Cardiac muscle cell (in vitro differentiated cells and primary cell): Measurements from ENCODE around the gene RBM10. TPM values are rescaled to one million over a fixed set of nuclear protein-coding genes. Genes with fewer than 3 reads are reported as not detected.
A peak's percentile ranks its signal among the peaks of the same experiment; 100 is the strongest.

Experiments used
- DNase-seq, 2 donors: peaks; one replicate each; pipeline versions ENCODE4 v3.0.0 to v3.0.0-alpha.2; 2010 to 2017; ENCODE audit warnings: low read depth in 1 of 2, low spot score in 1 of 2
- H3K27ac ChIP-seq: fragments of 200-600 bp; sonication (generic); 2 replicates; pipeline ENCODE4 v1.5.1; 2016
- H3K27me3 ChIP-seq: fragments of 200-600 bp; sonication (generic); 2 replicates; pipeline ENCODE4 v1.6.0; 2016; ENCODE audit warnings: control low read depth
- H3K36me3 ChIP-seq: fragments of 200-600 bp; sonication (generic); 2 replicates; pipeline ENCODE4 v1.5.1; 2016; ENCODE audit warnings: control low read depth
- H3K4me1 ChIP-seq: fragments of 200-600 bp; sonication (generic); 2 replicates; pipeline ENCODE4 v1.8.1; 2017; ENCODE audit warnings: low read depth, mild to moderate bottlenecking, mixed run types
- H3K4me3 ChIP-seq: fragments of 200-600 bp; sonication (generic); 2 replicates; pipeline ENCODE4 v1.5.1; 2016; ENCODE audit warnings: mild to moderate bottlenecking
- H3K9me3 ChIP-seq: fragments of 200-600 bp; sonication (generic); 2 replicates; pipeline ENCODE4 v1.5.1; 2017; ENCODE audit warnings: low read depth, mild to moderate bottlenecking, control low read depth
- polyA plus RNA-seq: library from polyadenylated mRNA; unstranded; fragments of >200 nt; fragmentation: Nextera tagmentation; extraction: Ambion mirVana; gene quantifications from 2 replicates; pipeline ENCODE4 v1.2.1, GENCODE V29; 2016
- total RNA-seq: library from RNA; depleted of rRNA; stranded (reverse); fragments of >200 nt; gene quantifications from 2 replicates; pipeline ENCODE4 v1.2.3, GENCODE V29; 2016
- TF ChIP-seq, protein P1 (sequence below): IDR thresholded peaks from 2 replicates; pipeline ENCODE4 v1.5.1; 2012; ENCODE audit warnings: low read depth, mild to moderate bottlenecking, low read length

Gene RBM10
- total and polyA plus RNA-seq, 2 experiments from 2014 or later: 48.7 to 70.0 TPM

DNA sequence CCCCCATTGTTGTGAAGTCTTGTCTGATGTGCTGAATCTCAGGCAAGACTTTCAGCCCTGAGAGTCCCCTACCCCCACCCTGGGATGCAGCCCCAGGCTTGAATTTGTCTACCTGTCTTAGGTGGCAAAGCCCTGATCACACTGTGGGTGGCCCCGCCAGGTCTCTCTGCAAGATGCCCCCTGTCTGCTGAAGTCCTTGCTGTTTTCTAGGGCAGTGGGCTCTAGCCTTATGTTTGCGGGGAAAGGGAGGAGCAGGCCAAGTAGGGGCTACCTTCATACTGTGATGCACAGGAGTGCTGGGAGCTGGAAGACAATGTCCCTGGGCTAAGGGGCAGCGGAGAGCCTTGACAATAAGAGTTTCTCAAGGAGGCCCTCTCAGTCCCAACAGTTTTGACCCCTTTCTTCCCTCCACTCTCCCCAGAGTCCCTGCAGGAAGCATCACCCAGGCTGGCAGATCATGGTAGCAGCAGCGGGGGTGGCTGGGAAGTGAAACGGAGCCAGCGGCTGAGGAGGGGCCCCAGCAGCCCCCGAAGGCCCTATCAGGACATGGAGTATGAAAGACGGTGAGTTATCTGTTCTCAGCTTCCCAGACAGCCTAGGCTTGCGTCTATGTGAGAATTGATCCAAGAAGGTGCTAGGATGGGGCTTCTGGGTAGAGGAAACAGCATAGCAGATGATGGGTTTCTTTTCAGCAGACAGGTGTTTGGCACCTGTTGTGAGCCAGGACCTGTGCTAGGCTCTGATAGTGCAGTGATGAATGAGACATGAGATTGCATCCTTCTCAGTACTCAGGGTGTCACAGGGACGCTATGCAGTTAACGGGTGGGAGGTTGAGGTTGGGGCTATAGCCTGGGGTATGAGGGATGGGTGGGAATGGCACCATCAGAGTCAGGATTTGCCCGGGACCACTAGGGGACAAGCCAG is 2.2 kb downstream of the RBM10 start:
- Histone ChIP-seq H3K36me3 (peaks cover 6% of the 10 kb centered on the region), H3K27me3 (no peaks in the 10 kb centered on the region), H3K4me1 (no peaks in the 10 kb centered on the region), H3K27ac (no peak overlapping the region), H3K9me3 (no peaks in the 10 kb centered on the region), H3K4me3 (no peak overlapping the region)
- no peak for DNase-seq
- TF ChIP-seq, protein P1, sequence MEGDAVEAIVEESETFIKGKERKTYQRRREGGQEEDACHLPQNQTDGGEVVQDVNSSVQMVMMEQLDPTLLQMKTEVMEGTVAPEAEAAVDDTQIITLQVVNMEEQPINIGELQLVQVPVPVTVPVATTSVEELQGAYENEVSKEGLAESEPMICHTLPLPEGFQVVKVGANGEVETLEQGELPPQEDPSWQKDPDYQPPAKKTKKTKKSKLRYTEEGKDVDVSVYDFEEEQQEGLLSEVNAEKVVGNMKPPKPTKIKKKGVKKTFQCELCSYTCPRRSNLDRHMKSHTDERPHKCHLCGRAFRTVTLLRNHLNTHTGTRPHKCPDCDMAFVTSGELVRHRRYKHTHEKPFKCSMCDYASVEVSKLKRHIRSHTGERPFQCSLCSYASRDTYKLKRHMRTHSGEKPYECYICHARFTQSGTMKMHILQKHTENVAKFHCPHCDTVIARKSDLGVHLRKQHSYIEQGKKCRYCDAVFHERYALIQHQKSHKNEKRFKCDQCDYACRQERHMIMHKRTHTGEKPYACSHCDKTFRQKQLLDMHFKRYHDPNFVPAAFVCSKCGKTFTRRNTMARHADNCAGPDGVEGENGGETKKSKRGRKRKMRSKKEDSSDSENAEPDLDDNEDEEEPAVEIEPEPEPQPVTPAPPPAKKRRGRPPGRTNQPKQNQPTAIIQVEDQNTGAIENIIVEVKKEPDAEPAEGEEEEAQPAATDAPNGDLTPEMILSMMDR: no peak

DNA sequence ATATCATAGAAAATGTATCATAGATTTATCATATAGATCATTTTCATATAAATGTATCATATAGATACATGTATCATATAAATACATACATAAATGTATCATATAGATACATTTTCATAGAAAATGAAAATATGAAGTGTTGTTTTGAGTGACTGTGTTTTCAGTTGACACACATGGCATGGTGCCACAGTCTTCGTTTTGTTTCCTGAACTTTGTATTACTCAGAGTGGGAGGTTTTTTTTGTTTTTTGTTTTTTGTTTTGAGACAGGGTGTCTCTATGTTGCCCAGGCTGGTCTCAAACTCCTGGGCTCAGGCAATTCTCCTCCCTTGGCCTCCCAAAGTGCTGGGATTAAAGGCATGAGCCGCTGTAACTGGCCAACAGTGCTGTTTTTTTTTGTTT is 3.9 kb downstream of the RBM10 start:
- no peak overlapping the region for H3K27ac ChIP-seq

GRCh38 chrX:47151435-47151834 is 6.4 kb downstream of the RBM10 start:
- Histone ChIP-seq H3K4me3 (no peak overlapping the region), H3K4me1 (no peaks in the 10 kb centered on the region), H3K36me3 (peaks cover 6% of the 10 kb centered on the region), H3K9me3 (no peaks in the 10 kb centered on the region), H3K27me3 (no peaks in the 10 kb centered on the region), H3K27ac (no peak overlapping the region)
- DNase-seq: no peak
- TF ChIP-seq, protein P1: no peak

More for the DNA sequence above, 3.9 kb downstream of the RBM10 start:
- Histone ChIP-seq H3K27me3 (no peaks in the 10 kb centered on the region), H3K9me3 (no peaks in the 10 kb centered on the region), H3K36me3 (peaks cover 6% of the 10 kb centered on the region), H3K4me3 (no peak overlapping the region), H3K4me1 (no peaks in the 10 kb centered on the region)
- TF ChIP-seq, protein P1: no peak
- DNase-seq: peak in 1 of 2 donors; percentile 15

GRCh38 chrX:47156611-47157520 is 11.8 kb downstream of the RBM10 start:
- TF ChIP-seq, protein P1: no peak
- DNase-seq: no peak

GRCh38 chrX:47158131-47158530 is 13.1 kb downstream of the RBM10 start:
- no peak overlapping the region for H3K27ac ChIP-seq
- H3K4me3 ChIP-seq: no peak overlapping the region
- no peaks in the 10 kb centered on the region for H3K36me3 ChIP-seq
- no peak for DNase-seq
- no peaks in the 10 kb centered on the region for H3K27me3 ChIP-seq
- H3K4me1 ChIP-seq: no peaks in the 10 kb centered on the region
- no peaks in the 10 kb centered on the region for H3K9me3 ChIP-seq
- TF ChIP-seq, protein P1: no peak

More at GRCh38 chrX:47156611-47157520, 11.8 kb downstream of the RBM10 start:
- Histone ChIP-seq H3K9me3 (no peaks in the 10 kb centered on the region), H3K36me3 (peaks cover under 1% of the 10 kb centered on the region), H3K27ac (no peak overlapping the region), H3K4me3 (no peak overlapping the region), H3K4me1 (no peaks in the 10 kb centered on the region), H3K27me3 (no peaks in the 10 kb centered on the region)
